Measurements from ENCODE around the gene PPP1R14C.

The PPP1R14C gene

GRCh38 chr6:150275489-150275888 lies 132.6 kb downstream of the PPP1R14C start:
- no peak for DNase-seq

- DNase-seq: no peak
Measured at GRCh38 chr6:150276168-150276936, 133.5 kb downstream of the PPP1R14C start.

- no peak for DNase-seq
Measured at GRCh38 chr6:150276937-150277742, 134.3 kb downstream of the PPP1R14C start.

- DNase-seq: no peak
Measured at GRCh38 chr6:150279533-150279932, 136.7 kb downstream of the PPP1R14C start.

GRCh38 chr6:150280703-150281102 lies 137.9 kb downstream of the PPP1R14C start:
- DNase-seq: no peak

DNA sequence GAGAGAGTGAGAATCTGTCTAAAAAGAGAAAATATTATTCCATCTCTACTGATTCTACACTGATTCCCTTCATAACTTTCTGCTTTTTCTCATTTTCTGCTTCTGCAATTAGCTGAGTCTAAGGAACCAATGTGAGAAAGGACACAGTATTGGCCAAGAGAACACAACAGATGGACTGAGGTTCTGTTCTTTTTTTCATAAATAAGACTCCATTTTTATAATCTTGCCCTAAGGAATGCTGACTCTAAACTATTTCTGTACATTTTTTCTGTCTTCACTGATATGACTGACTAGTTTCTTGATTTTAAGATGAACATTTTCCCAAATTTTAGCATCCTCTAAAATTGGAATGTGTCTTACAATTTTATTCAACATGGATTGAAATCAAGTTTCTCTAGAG lies 138.9 kb downstream of the PPP1R14C start:
- no peak for DNase-seq

- no peak for DNase-seq
Measured at GRCh38 chr6:150282806-150283205, 140.0 kb downstream of the PPP1R14C start.

GRCh38 chr6:150286460-150286859 lies 143.6 kb downstream of the PPP1R14C start:
- no peak for DNase-seq

GRCh38 chr6:150286912-150287311 lies 144.1 kb downstream of the PPP1R14C start:
- no peak for DNase-seq

GRCh38 chr6:150288456-150288855 lies 145.6 kb downstream of the PPP1R14C start:
- DNase-seq: no peak

- DNase-seq: no peak
Measured at GRCh38 chr6:150289454-150290071, 146.7 kb downstream of the PPP1R14C start.

DNA sequence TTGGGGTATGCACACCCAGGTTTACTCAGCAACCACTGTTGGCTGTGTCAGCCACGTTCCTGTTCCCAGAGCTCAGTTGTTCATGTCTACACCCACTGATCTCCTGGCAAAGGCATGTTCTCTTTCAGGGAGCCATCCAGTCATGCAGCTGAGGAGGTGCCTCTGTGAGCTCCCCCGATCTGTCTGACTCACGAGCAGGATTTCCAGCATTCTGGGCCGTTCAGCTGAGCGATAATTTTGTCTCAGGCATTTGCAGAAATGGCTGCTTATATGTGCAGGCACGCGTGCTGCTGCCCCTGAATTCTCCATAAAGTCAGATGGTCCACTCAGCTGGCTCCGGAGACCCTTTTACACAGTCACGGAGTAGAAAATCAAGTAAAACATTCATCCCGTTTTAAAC lies 147.6 kb downstream of the PPP1R14C start:
- no peak for DNase-seq

DNA sequence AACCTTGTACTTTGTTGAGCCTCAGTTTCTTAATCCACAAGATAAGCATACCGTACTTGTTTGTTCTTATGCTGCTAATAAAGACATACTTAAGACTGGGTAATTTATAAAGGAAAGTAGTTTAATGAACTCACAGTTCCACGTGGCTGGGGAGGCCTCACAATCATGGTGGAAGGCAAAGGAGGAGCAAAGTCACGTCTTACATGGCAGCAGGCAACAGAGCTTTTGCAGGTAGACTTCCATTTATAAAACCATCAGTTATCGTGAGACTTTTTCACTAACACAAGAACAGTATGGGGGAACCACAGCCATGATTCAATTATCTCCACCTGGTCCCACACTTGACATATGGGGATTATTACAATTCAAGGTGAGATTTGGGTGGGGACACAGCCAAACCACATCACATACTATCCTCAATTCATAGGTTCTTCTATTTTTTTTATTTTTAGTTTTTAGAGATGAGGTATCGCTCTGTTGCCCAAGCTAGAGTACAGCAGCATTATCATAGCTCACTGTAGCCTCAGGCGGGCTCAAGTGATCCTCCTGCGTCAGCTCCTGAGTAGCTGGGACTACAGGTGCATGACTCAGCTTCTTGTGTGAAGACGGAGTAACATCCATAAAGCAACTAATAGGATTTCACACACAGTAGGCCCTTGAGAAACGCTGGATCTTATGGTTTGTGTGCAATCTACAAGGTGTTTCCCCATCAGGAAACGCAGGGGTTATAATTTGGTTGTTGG lies 149.3 kb downstream of the PPP1R14C start:
- DNase-seq: no peak

- no peak for DNase-seq
Measured at GRCh38 chr6:150293019-150293418, 150.2 kb downstream of the PPP1R14C start.

GRCh38 chr6:150293423-150294173 lies 150.8 kb downstream of the PPP1R14C start:
- no peak for DNase-seq

- DNase-seq: no peak
Measured at GRCh38 chr6:150296890-150297289, 154.0 kb downstream of the PPP1R14C start.

GRCh38 chr6:150297327-150298029 lies 154.6 kb downstream of the PPP1R14C start:
- DNase-seq: no peak

DNA sequence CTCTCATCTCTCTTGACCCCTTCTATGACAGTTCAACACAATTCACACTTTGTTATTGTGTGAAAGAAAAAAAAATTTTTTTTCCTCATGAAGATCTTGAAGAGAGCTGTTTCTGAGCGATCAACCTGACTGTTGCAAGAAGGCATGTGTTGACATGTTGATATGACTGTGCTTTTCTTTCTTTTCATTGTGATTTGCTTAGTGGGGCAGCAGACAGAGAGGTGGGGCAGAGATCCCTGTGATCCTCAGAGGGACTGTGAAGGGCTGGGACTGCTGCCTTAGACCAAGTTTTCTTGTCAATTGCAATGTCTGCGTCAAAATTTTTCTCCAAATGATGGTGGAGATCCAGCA lies 155.2 kb downstream of the PPP1R14C start:
- no peak for DNase-seq

GRCh38 chr6:150298676-150299075 lies 155.8 kb downstream of the PPP1R14C start:
- no peak for DNase-seq

All from activated CD4-positive, alpha-beta T cell treated with anti-CD3 and anti-CD28 coated beads for 1 hour (primary cell).